Mucosa of descending colon (tissue), 3 donors: Measurements from ENCODE around the gene COQ8A. TPM values are rescaled to one million over a fixed set of nuclear protein-coding genes. Genes with fewer than 3 reads are reported as not detected.
A peak's percentile ranks its signal among the peaks of the same experiment; 100 is the strongest.

Experiments used
- ATAC-seq: fragments of 200-7000 bp; cut with Tn5 transposase; one replicate; pipeline ENCODE4 v1.9.1; 2020; ENCODE audit warnings: mild to moderate bottlenecking, moderate library complexity
- DNase-seq, 3 donors: peaks; one replicate each; pipeline ENCODE4 v3.0.0-alpha.2; 2020
- H3K36me3 ChIP-seq: fragments of 200-600 bp; one replicate; pipeline ENCODE4 v1.8.0; 2021; ENCODE audit warnings: low read depth, mild to moderate bottlenecking
- H3K4me1 ChIP-seq: fragments of 200-600 bp; one replicate; pipeline ENCODE4 v1.8.0; 2021; ENCODE audit warnings: low read depth, mild to moderate bottlenecking
- H3K4me3 ChIP-seq: fragments of 200-600 bp; one replicate; pipeline ENCODE4 v1.8.0; 2021; ENCODE audit warnings: mild to moderate bottlenecking
- H3K9me3 ChIP-seq: fragments of 200-600 bp; one replicate; pipeline ENCODE4 v1.8.0; 2021; ENCODE audit warnings: mild to moderate bottlenecking
- intact Hi-C, 2 donors: fragments of 100-400 bp; cut with DNase I in 1 of 2; cut with micrococcal nuclease in 1 of 2; formaldehyde crosslinking; loops; one replicate each; pipeline versions ENCODE4 v1.11.0 to v1.11.1; 2022; cut with DNase I, micrococcal nuclease
- total RNA-seq, 3 donors: library from RNA; stranded (reverse); fragmentation: NEBNext Ultra II Directional in 2 of 3; extraction: Animal tissue kit (Norgen Biotek cat#: 25700) in 2 of 3; gene quantifications; one replicate each; pipeline versions ENCODE4 v1.2.1 to v1.2.4, GENCODE V29; 2021 to 2023
- TF ChIP-seq, protein P1 (sequence below): fragments of 200-600 bp; IDR thresholded peaks from one replicate; pipeline ENCODE4 v1.8.0; 2022; ENCODE audit warnings: antibody characterized with exemption, mild to moderate bottlenecking
- donor health status: DM: no; HTN: no; CAD: no; lungs with moderate emphysema.
- donor health status: DM: no; HTN: no; CAD: no.
- donor health status: DM: no; HTN: yes; CAD: no.

COQ8A gene
- total RNA-seq, 3 donors from 2014 or later, result 47.3 to 77.9 (median 67.1) TPM

DNA sequence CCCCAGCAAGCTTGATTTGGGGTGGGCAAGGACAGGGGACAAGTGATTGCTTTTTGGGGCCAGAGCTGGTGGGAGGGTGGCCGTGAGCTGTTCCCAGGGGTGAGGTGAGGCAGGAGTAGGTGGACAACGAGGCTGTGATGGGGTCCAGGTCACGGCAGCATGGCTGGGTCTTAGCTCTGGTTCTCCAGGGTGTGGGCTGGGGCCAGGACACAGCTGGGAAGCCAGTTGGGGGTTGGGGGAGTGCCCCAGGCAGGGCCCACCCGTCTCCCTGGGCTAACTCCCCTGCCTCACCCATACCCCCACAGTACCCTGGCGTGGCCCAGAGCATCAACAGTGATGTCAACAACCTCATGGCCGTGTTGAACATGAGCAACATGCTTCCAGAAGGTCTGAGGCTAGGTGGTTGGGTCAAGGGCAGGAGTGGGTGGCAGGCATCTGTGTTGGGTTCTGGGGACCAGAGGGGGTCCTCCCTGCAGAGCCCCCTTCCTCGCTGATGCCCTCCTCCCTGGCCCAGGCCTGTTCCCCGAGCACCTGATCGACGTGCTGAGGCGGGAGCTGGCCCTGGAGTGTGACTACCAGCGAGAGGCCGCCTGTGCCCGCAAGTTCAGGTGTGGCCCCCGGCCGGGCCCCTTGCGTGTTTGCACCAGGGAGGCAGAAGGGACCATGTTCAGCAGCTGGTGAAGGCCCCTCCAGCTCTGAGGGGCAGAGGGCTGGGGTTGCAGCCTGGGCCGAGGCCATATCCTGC is 43.3 kb downstream of the COQ8A start:
- peak in 1 of 3 donors; percentile 53 for DNase-seq
- TF ChIP-seq, protein P1, sequence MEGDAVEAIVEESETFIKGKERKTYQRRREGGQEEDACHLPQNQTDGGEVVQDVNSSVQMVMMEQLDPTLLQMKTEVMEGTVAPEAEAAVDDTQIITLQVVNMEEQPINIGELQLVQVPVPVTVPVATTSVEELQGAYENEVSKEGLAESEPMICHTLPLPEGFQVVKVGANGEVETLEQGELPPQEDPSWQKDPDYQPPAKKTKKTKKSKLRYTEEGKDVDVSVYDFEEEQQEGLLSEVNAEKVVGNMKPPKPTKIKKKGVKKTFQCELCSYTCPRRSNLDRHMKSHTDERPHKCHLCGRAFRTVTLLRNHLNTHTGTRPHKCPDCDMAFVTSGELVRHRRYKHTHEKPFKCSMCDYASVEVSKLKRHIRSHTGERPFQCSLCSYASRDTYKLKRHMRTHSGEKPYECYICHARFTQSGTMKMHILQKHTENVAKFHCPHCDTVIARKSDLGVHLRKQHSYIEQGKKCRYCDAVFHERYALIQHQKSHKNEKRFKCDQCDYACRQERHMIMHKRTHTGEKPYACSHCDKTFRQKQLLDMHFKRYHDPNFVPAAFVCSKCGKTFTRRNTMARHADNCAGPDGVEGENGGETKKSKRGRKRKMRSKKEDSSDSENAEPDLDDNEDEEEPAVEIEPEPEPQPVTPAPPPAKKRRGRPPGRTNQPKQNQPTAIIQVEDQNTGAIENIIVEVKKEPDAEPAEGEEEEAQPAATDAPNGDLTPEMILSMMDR, result no peak
- peaks cover 12% of the 10 kb centered on the region for H3K4me1 ChIP-seq

DNA sequence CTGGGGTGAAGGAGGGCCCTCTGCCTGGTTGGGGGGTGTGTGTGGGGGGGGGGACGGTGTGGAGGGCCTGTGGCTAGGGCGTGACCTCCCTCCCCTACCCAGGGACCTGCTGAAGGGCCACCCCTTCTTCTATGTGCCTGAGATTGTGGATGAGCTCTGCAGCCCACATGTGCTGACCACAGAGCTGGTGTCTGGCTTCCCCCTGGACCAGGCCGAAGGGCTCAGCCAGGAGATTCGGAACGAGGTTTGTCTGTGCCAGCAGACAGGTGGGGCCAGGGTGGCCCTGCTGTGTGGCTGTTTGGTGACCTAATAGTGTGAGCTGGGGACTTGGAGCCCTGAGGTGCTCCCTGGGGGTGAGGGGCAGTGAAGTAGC is 43.9 kb downstream of the COQ8A start:
- DNase-seq, result peak in 1 of 3 donors; percentile 52

More for the DNA sequence above, 43.3 kb downstream of the COQ8A start:
- intact Hi-C loops, result no loop called here
- Histone ChIP-seq H3K36me3 (peaks cover 5% of the 10 kb centered on the region), H3K9me3 (no peaks in the 10 kb centered on the region), H3K4me3 (no peak overlapping the region)
- no peak for ATAC-seq

DNA sequence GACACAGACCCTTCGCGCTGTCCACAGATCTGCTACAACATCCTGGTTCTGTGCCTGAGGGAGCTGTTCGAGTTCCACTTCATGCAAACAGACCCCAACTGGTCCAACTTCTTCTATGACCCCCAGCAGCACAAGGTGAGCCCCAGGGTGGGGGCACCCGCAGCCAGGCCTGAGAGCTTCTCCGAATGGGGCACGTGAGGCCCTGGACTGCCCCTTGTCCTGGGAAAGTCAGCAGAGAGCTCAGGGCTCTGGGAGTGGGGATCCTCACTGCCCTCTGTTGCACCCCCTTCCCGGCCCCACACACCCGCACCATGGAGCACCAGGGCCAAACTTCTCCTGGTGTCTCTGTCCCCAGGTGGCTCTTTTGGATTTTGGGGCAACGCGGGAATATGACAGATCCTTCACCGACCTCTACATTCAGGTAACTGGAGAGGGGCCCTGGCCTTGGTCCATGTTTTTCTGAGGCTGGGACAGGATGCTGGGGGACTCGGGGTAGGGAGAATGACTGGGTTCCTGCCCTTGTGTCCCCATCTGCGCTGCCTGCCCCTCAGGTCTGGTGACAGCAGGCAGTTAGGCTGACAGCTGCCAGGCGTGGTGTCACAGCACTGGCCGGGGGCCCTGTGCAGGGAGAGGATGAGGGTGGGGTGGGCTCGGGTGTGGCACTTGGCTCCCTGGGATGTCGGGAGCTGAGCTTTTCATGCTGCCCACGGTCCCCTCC is 44.6 kb downstream of the COQ8A start:
- H3K36me3 ChIP-seq, result peaks cover 5% of the 10 kb centered on the region
- H3K4me3 ChIP-seq, result no peak overlapping the region
- intact Hi-C loops, result no loop called here
- ATAC-seq, result no peak
- TF ChIP-seq, protein P1, result no peak
- peaks cover 25% of the 10 kb centered on the region for H3K4me1 ChIP-seq
- H3K9me3 ChIP-seq, result no peaks in the 10 kb centered on the region
- peak in 1 of 3 donors; percentile 51 for DNase-seq

More for the DNA sequence above, 43.9 kb downstream of the COQ8A start:
- TF ChIP-seq, protein P1, result no peak
- Histone ChIP-seq H3K9me3 (no peaks in the 10 kb centered on the region), H3K36me3 (peaks cover 5% of the 10 kb centered on the region), H3K4me3 (no peak overlapping the region), H3K4me1 (peaks cover 18% of the 10 kb centered on the region)
- intact Hi-C loops, result no loop called here
- no peak for ATAC-seq

DNA sequence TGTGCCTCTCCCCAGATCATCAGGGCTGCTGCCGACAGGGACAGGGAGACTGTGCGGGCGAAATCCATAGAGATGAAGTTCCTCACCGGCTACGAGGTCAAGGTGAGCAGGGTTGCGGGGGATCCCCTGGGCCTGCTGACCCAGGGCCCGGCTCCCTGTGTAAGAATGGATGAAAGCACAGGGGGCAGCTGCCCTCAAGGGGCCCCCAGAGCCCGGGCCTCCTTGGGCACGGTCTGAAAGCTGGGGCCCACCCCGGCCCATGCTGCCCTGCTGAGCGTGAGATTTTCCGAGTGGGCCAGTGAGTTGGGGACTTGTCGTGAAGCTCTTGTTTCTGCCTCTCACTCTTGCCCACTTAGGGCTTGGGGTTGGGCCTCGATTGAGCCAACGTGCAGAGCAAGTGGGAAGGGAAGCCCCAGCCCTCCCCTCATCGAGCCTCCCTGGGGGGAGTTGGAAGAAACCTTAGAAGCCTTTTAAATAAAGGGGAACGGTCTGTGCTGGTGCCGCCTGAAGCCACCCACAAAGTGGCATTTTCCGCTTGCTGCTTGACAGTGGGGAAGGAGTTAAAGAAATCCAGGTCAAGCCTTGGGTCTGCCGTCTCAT is 45.2 kb downstream of the COQ8A start:
- DNase-seq (peak in 1 of 3 donors; percentile 36), ATAC-seq (no peak)
- Histone ChIP-seq H3K36me3 (peaks cover 5% of the 10 kb centered on the region), H3K4me1 (peaks cover 30% of the 10 kb centered on the region), H3K9me3 (no peaks in the 10 kb centered on the region), H3K4me3 (no peak overlapping the region)
- TF ChIP-seq, protein P1, result no peak
- intact Hi-C loops, result no loop called here

DNA sequence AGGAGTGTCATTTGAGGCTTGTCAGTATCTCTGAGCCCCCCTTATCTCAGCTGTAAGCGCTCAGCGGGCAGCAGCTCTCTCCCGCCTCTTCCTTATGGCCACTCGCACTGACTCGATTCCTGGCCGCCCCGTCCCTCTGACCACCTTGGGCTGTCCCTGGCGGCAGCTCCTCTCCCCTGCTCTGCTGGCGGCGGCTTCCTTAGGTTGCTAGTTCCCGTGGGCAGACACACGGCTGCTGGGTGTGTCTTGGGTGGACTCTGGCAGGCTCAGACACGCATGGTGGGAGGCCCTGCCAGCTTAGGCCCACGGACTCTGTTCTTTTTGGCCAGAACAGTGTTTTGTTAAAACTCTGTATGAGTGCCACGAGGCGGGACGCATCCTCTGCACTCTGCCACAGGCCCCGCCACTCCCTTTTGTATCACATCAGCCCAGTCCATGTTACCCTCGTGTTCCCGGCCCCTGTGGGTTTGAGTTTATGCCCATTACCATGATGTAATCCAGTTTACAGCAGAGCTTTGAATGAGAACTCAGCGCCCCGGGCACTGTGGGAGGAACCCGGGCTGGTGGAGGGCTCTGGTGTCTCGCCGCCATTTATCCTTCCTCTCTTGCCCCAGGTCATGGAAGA is 45.9 kb downstream of the COQ8A start:
- intact Hi-C loops, result no loop called here
- ATAC-seq (no peak), DNase-seq (peak in 1 of 3 donors; percentile 52)
- no peak overlapping the region for H3K4me3 ChIP-seq
- peaks cover 5% of the 10 kb centered on the region for H3K36me3 ChIP-seq
- H3K9me3 ChIP-seq, result no peaks in the 10 kb centered on the region
- TF ChIP-seq, protein P1, result no peak
- H3K4me1 ChIP-seq, result peaks cover 36% of the 10 kb centered on the region
